Panc1 (cell line): ENCODE measurements around the gene CDC37.

Experiments
- CTCF ChIP-seq: fragments of 450-650 bp; IDR thresholded peaks from 2 replicates; pipeline ENCODE4 v1.5.1; 2017; ENCODE audit warnings: mild to moderate bottlenecking
- POLR2AphosphoS5 ChIP-seq: IDR thresholded peaks from 2 replicates; pipeline ENCODE4 v1.6.1; 2012; ENCODE audit warnings: mild to moderate bottlenecking, low read depth, low read length, moderate library complexity
- TF ChIP-seq, protein P1 (sequence below), 2 experiments: IDR thresholded peaks; 2 replicates each; pipeline ENCODE4 v1.6.1; 2011 to 2012; ENCODE audit warnings: low read depth in 2 of 2, control low read depth in 1 of 2, low read length in 1 of 2, mild to moderate bottlenecking in 1 of 2, moderate library complexity in 1 of 2; ENCODE audit not compliant: insufficient read depth in 1 of 2

DNA sequence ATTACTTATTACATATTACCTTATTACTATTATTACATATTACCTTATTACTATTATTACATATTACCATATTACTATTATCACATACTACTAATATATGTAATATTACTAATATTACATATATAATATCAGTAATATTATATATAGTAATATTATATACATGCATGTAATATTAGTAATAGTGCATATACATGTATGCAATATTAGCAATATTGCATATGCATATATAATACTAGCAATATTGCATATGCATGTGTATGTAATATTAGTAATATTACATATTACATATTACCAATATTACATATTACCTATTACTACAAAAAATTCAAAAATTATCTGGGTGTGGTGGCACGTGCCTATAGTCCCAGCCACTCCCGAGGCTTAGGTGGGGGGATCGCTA lies 39.4 kb upstream of the CDC37 start:
- TF ChIP-seq CTCF (no peak), POLR2AphosphoS5 (no peak)
- TF ChIP-seq, protein P1, sequence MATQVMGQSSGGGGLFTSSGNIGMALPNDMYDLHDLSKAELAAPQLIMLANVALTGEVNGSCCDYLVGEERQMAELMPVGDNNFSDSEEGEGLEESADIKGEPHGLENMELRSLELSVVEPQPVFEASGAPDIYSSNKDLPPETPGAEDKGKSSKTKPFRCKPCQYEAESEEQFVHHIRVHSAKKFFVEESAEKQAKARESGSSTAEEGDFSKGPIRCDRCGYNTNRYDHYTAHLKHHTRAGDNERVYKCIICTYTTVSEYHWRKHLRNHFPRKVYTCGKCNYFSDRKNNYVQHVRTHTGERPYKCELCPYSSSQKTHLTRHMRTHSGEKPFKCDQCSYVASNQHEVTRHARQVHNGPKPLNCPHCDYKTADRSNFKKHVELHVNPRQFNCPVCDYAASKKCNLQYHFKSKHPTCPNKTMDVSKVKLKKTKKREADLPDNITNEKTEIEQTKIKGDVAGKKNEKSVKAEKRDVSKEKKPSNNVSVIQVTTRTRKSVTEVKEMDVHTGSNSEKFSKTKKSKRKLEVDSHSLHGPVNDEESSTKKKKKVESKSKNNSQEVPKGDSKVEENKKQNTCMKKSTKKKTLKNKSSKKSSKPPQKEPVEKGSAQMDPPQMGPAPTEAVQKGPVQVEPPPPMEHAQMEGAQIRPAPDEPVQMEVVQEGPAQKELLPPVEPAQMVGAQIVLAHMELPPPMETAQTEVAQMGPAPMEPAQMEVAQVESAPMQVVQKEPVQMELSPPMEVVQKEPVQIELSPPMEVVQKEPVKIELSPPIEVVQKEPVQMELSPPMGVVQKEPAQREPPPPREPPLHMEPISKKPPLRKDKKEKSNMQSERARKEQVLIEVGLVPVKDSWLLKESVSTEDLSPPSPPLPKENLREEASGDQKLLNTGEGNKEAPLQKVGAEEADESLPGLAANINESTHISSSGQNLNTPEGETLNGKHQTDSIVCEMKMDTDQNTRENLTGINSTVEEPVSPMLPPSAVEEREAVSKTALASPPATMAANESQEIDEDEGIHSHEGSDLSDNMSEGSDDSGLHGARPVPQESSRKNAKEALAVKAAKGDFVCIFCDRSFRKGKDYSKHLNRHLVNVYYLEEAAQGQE (IDR thresholded peaks at IDR 0.05; ENCODE audit: insufficient read depth in 1 of 2, low read depth in 2 of 2, low read length in 1 of 2), result no peak
